Uterus (tissue), 4 donors: ENCODE data around the gene SRCAP. TPM values are rescaled to one million over a fixed set of nuclear protein-coding genes. Genes with fewer than 3 reads are reported as not detected.

ENCODE experiments used
- DNase-seq, 2 donors: peaks; one replicate each; pipeline ENCODE4 v3.0.0-alpha.2; 2019 to 2020
- H3K27ac ChIP-seq, 2 donors: fragments of 200-600 bp; sonication (generic); 1 replicate in 1 of 2; 2 replicates in 1 of 2; pipeline ENCODE4 v1.5.1; 2016 to 2018
- H3K27me3 ChIP-seq, 2 donors: fragments of 200-600 bp; sonication (generic); one replicate each; pipeline ENCODE4 v1.5.1; 2018 to 2019; ENCODE audit warnings: control low read depth in 1 of 2
- H3K36me3 ChIP-seq, 2 donors: fragments of 200-600 bp; sonication (generic); one replicate each; pipeline ENCODE4 v1.5.1; 2019; ENCODE audit warnings: control low read depth in 1 of 2
- H3K4me1 ChIP-seq, 2 donors: fragments of 200-600 bp; sonication (generic); one replicate each; pipeline ENCODE4 v1.5.1; 2018 to 2019; ENCODE audit warnings: control low read depth in 1 of 2
- H3K4me3 ChIP-seq, 2 donors: fragments of 200-600 bp; sonication (generic); 1 replicate in 1 of 2; 2 replicates in 1 of 2; pipeline ENCODE4 v1.5.1; 2018 to 2019; ENCODE audit warnings: mild to moderate bottlenecking in 1 of 2
- H3K9me3 ChIP-seq, 2 donors: fragments of 200-600 bp; sonication (generic); one replicate each; pipeline ENCODE4 v1.5.1; 2019; ENCODE audit warnings: control low read depth in 1 of 2
- POLR2A ChIP-seq, 2 donors: fragments of 450-650 bp; IDR thresholded peaks; one replicate each; pipeline ENCODE4 v1.6.1; 2016; ENCODE audit warnings: antibody characterized with exemption in 2 of 2, mild to moderate bottlenecking in 1 of 2, moderate library complexity in 1 of 2
- intact Hi-C: fragments of 100-400 bp; cut with DNase I; formaldehyde crosslinking; loops from one replicate; pipeline ENCODE4 v1.15.1; 2023; ENCODE audit warnings: low total_unique reads
- total RNA-seq, 4 donors: library from RNA; depleted of rRNA in 3 of 4; stranded (reverse); fragments of >200 nt in 3 of 4; gene quantifications; one replicate each; pipeline versions ENCODE4 v1.1.0 to v1.2.4, GENCODE V29; 2014 to 2023
- TF ChIP-seq, protein P1 (sequence below), 4 experiments: fragments of 200-600 bp in 2 of 4; fragments of 450-650 bp in 2 of 4; sonication (generic) in 2 of 4; IDR thresholded peaks; one replicate each; pipeline ENCODE4 v1.5.1; 2016 to 2019; ENCODE audit warnings: antibody characterized with exemption in 4 of 4, mild to moderate bottlenecking in 2 of 4, moderate library complexity in 1 of 4
- donor health status: DM: yes; HTN: yes; CAD: no.

Gene SRCAP
- total RNA-seq, 4 donors from 2014 or later, result 5.6 to 80.7 (median 26.0) TPM

DNA sequence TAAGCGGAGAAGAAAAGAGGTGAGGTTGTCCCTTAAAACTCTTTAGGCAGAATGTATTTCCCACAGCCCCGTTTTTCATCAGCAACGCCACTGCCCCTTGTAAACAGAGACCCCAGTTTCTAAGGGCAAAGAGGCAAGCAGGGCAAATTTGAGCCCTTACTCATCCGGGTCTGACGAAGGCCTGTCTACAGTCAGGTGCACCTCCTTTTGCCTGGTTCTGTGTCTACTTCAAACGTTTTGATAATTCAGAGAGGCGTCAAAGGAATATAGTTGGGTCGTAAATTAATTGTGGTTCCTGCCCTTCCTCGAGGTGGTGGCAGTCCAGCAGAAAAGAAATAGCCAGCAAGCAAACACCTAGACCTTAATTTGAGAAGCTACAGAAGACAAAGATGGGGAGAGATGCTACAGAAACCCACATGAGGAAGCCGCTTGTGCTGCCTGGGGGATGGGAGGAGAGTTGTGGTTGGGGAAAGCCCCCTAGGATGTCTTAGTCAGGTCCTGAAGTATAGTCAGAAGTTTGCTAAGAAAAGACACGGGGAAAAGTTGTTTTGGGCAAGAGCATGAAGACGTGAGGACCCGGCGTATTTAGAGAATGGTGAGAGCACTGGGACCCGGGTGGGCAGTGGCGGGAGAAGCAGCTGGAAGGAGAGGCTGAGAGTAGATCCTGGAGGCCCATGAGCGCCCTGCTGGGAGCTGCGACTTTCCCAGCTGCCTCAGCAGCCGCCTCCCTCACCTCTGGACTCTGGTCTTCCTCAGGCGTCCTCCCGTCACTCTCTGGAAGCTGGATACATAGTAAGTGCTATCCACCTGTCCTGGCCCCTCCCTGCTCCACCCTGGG, 38.3 kb upstream of the SRCAP start:
- H3K27ac ChIP-seq, result peak overlapping the region; percentile 99
- TF ChIP-seq, protein P1, sequence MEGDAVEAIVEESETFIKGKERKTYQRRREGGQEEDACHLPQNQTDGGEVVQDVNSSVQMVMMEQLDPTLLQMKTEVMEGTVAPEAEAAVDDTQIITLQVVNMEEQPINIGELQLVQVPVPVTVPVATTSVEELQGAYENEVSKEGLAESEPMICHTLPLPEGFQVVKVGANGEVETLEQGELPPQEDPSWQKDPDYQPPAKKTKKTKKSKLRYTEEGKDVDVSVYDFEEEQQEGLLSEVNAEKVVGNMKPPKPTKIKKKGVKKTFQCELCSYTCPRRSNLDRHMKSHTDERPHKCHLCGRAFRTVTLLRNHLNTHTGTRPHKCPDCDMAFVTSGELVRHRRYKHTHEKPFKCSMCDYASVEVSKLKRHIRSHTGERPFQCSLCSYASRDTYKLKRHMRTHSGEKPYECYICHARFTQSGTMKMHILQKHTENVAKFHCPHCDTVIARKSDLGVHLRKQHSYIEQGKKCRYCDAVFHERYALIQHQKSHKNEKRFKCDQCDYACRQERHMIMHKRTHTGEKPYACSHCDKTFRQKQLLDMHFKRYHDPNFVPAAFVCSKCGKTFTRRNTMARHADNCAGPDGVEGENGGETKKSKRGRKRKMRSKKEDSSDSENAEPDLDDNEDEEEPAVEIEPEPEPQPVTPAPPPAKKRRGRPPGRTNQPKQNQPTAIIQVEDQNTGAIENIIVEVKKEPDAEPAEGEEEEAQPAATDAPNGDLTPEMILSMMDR (IDR thresholded peaks at IDR 0.05), result no peak
- TF ChIP-seq POLR2A (IDR thresholded peaks at IDR 0.05), result no peak
- no peak for DNase-seq
- H3K4me1 ChIP-seq, result peaks cover 0 to 18% of the 10 kb centered on the region in 2 donors
- H3K36me3 ChIP-seq, result no peaks in the 10 kb centered on the region
- peak overlapping the region; percentile 60 to 94 for H3K4me3 ChIP-seq
- H3K27me3 ChIP-seq, result no peaks in the 10 kb centered on the region
- no peaks in the 10 kb centered on the region for H3K9me3 ChIP-seq
- intact Hi-C loops, result no loop called here

DNA sequence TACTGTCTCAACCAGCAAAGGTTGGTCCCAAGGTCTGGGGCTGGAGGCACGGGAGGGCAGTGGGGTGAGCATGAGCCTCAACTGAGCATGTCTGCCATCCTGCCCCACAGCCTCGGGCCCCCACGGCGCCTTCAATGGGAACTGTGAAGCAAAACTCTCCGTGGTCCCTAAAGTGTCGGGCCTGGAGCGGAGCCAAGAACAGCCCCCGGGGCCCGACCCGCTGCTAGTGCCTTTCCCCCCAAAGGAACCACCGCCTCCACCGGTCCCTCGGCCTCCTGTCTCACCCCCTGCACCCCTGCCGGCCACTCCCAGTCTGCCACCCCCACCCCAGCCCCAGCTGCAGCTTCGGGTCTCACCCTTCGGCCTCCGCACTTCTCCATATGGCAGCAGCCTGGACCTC, 36.5 kb upstream of the SRCAP start:
- intact Hi-C loops, result no loop called here

DNA sequence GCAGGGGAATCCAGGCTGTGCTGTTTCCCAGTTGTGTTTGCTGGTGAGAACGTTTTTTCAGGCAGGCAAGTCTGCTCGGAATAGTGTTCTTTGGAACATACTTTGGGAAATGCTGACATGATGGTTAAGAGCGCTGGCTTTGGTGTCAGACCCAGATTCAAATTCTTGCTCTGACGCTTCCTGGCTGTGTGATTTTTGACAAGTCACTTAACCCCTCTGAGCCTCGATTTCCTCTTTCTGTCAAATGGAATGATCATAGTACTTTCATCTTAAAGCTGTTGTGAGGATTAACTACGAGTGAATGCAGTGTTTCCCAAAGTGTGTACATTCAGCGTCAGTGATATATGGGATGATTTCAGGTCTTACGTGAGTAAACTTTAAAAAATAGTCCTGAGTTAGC, 35.9 kb upstream of the SRCAP start:
- TF ChIP-seq, protein P1 (IDR thresholded peaks at IDR 0.05), result no peak
- TF ChIP-seq POLR2A (IDR thresholded peaks at IDR 0.05), result no peak
- no peaks in the 10 kb centered on the region for H3K9me3 ChIP-seq
- H3K27ac ChIP-seq, result no peak overlapping the region
- no peaks in the 10 kb centered on the region for H3K36me3 ChIP-seq
- peaks cover 0 to 18% of the 10 kb centered on the region in 2 donors for H3K4me1 ChIP-seq
- DNase-seq, result no peak
- intact Hi-C loops, result no loop called here
- H3K4me3 ChIP-seq, result no peak overlapping the region
- H3K27me3 ChIP-seq, result no peaks in the 10 kb centered on the region

More for the DNA sequence above, 36.5 kb upstream of the SRCAP start:
- H3K4me3 ChIP-seq, result no peak overlapping the region
- TF ChIP-seq POLR2A (IDR thresholded peaks at IDR 0.05), result no peak
- no peaks in the 10 kb centered on the region for H3K9me3 ChIP-seq
- no peak overlapping the region for H3K27ac ChIP-seq
- H3K27me3 ChIP-seq, result no peaks in the 10 kb centered on the region
- H3K36me3 ChIP-seq, result no peaks in the 10 kb centered on the region
- peaks cover 0 to 18% of the 10 kb centered on the region in 2 donors for H3K4me1 ChIP-seq
- DNase-seq, result no peak

DNA sequence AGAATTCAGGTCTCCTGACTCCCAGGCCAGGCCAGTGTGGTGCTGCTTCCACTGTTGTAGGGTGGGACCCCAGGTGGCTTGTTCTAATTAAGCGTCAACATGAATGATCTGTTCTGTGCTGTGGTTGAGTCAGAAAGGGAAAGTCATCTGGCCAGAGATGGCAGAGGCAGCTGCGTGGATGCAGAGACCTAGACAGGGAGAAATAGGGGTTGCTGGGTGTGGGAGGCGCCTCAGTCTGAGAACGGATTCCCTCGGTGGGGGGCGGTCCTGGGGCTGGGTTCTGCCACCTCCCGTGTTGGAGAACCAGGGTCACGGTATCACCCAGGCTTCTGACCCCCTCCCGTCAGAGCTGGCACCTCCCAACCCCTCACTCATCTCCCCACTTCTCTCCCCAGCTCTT, 35.2 kb upstream of the SRCAP start:
- peaks cover 0 to 18% of the 10 kb centered on the region in 2 donors for H3K4me1 ChIP-seq
- no peak for TF ChIP-seq POLR2A (IDR thresholded peaks at IDR 0.05)
- TF ChIP-seq, protein P1 (IDR thresholded peaks at IDR 0.05), result no peak
- H3K27me3 ChIP-seq, result no peaks in the 10 kb centered on the region
- H3K27ac ChIP-seq, result no peak overlapping the region
- H3K4me3 ChIP-seq, result no peak overlapping the region
- H3K36me3 ChIP-seq, result no peaks in the 10 kb centered on the region
- H3K9me3 ChIP-seq, result no peaks in the 10 kb centered on the region
- intact Hi-C loops, result no loop called here
- no peak for DNase-seq

DNA sequence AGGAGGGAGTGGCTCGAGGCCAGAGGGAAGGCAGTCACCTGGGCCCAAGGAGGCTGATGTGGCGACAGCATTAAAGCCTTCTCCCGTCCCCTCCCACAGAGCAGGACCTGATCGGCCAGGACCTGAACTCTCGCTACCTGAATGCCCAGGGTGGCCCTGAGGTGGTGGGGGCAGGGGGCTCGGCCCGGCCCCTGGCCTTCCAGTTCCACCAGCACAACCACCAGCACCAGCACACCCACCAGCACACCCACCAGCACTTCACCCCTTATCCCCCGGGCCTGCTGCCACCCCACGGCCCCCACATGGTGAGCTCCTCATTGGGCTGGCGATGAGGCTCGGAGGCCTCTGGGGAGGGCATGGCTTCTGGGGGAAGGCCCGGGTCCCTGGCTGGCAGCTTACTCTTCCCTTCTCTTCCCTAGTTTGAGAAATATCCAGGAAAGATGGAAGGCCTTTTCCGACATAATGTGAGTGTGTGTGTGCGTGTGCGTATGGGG, 34.3 kb upstream of the SRCAP start:
- no peaks in the 10 kb centered on the region for H3K36me3 ChIP-seq
- no peak for DNase-seq
- no peaks in the 10 kb centered on the region for H3K9me3 ChIP-seq
- peaks cover 0 to 18% of the 10 kb centered on the region in 2 donors for H3K4me1 ChIP-seq
- H3K27me3 ChIP-seq, result no peaks in the 10 kb centered on the region
- TF ChIP-seq, protein P1 (IDR thresholded peaks at IDR 0.05), result no peak
- TF ChIP-seq POLR2A (IDR thresholded peaks at IDR 0.05), result no peak
- no peak overlapping the region for H3K4me3 ChIP-seq
- no peak overlapping the region for H3K27ac ChIP-seq
- intact Hi-C loops, result no loop called here
